Stimulated activated naive CD8-positive, alpha-beta T cell treated with anti-CD3 and anti-CD28 coated beads, Interleukin-15, amount 100 ng/mL, for 72 hours (primary cell): Measurements from ENCODE around the gene PATJ.
"Not testable (repeated sequence)": the region's sequence is repeated elsewhere in the genome, so short reads cannot be mapped to it uniquely, and the experiment has no call there.

Experiments
- ATAC-seq: fragments of 150-1000 bp; cut with Tn5 transposase; 2 replicates; pipeline ENCODE4 v1.10.0; 2021; ENCODE audit warnings: mild to moderate bottlenecking, moderate library complexity
- DNase-seq, 2 donors: peaks; one replicate each; pipeline ENCODE4 v3.0.0; 2021 to 2022
- H3K27ac Mint-ChIP-seq, 2 donors: one replicate each; pipeline ENCODE4 v1.8.0; 2022; ENCODE audit warnings: mild to moderate bottlenecking in 2 of 2, mixed read lengths in 2 of 2, moderate library complexity in 2 of 2
- H3K27me3 Mint-ChIP-seq: one replicate; pipeline ENCODE4 v1.8.0; 2022; ENCODE audit warnings: mixed read lengths
- H3K4me1 Mint-ChIP-seq: one replicate; pipeline ENCODE4 v1.8.0; 2022; ENCODE audit warnings: mild to moderate bottlenecking, mixed read lengths
- H3K4me3 Mint-ChIP-seq, 2 donors: one replicate each; pipeline ENCODE4 v1.8.0; 2022; ENCODE audit warnings: mild to moderate bottlenecking in 2 of 2, mixed read lengths in 2 of 2, moderate library complexity in 1 of 2
- H3K9me3 Mint-ChIP-seq, 2 donors: one replicate each; pipeline ENCODE4 v1.8.0; 2022; ENCODE audit warnings: mixed read lengths in 2 of 2

The PATJ gene

DNA sequence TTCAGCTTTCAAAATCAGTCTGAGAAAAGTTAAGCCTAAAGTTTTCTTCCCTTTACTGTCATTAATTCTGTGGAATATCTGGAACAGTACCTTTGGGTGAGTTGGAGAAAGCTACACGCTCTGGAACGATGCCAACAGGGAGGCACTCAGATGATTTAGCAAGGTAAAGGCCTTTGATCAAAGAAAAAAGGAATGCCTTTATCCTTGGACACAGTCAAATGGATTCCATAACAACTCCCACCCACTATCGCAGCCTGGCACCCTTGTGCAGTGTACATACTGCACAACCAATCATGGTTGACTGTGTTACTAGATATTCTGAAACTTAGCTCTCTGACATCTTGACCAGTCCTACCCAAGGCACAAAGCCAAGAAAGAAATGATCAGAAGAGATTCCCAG, 218.7 kb downstream of the PATJ start:
- DNase-seq (no peak), ATAC-seq (no peak)
- H3K4me3 Mint-ChIP-seq: no peak overlapping the region
- H3K27ac Mint-ChIP-seq: no peak overlapping the region
- H3K27me3 Mint-ChIP-seq: no peaks in the 10 kb centered on the region
- H3K4me1 Mint-ChIP-seq: no peaks in the 10 kb centered on the region
- H3K9me3 Mint-ChIP-seq: no peaks in the 10 kb centered on the region

DNA sequence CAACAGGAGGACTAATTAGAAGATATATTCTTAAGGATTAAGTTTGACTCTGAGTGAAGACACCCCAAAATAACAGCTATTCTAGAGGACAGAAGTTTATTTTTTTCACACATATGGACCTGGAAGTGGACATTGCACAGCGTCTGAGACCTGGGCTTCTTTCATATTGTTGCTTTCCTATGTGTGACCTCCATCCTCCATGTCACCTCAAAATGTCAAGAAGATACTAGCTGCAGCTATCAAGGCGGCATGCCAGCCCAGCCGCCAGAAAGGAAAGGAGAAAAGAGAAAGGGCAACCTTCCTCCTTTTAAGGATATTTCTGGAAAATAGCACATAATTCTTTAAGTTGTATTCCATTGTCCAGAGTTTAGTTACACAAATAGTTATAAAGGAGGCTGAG, 220.4 kb downstream of the PATJ start:
- Mint-ChIP-seq H3K9me3 (no peaks in the 10 kb centered on the region), H3K4me1 (no peaks in the 10 kb centered on the region), H3K27ac (no peak overlapping the region), H3K27me3 (no peaks in the 10 kb centered on the region), H3K4me3 (no peak overlapping the region)
- ATAC-seq (no peak), DNase-seq (no peak)

DNA sequence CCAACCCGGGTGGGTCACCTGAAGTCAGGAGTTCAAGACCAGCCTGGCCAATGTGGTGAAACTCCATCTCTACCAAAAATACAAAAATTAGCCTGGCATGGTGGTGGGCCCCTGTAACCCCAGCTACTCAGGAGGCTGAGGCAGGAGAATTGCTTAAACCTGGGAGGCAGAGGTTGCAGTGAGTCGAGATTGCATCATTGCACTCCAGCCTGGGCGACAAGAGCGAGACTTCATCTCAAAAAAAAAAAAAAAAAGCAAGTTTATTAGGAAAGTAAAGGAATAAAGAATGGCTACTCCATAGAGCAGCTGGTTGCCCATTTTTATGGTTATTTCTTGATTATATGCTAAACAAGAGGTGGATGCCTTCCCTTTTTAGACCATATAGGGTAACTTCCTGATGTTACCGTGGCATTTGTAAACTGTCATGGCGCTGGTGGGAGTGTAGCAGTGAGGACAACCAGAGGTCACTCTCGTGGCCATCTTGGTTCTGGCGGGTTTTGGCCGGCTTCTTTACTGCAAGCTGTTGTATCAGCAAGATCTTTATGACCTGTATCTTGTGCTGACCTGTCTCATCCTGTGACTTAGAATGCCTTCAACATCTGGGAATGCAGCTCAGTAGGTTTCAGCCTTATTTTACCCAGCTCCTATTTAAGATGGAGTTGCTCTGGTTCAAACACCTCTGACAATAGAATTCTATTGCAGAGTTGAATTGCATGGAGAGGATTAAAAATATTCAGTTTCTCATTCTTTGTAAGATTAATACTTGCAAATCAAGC, 224.4 kb downstream of the PATJ start:
- H3K4me3 Mint-ChIP-seq, ATAC-seq, H3K9me3 Mint-ChIP-seq, H3K4me1 Mint-ChIP-seq, H3K27ac Mint-ChIP-seq, H3K27me3 Mint-ChIP-seq, DNase-seq: not testable (repeated sequence)

DNA sequence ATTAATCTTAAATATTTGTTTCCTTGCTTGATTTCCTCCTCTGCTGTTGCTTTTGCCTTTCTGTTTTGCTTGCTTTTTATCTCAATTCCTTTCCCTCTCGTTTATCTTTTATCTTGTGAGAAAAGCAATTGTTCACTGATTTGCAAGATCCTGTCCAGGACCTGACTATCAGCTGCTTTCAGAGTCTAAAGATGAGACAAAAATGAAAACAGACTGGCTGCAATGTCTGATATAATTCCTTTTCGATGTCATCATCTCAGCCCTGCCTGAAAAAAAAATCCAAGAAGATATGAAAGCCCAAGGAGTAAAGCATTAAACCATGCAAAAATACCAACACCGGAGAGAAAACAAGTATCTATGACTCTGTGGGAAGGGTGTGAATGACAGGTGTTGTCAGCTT, 225.5 kb downstream of the PATJ start:
- Mint-ChIP-seq H3K27me3 (no peaks in the 10 kb centered on the region), H3K4me1 (no peaks in the 10 kb centered on the region), H3K27ac (no peak overlapping the region), H3K4me3 (no peak overlapping the region), H3K9me3 (no peaks in the 10 kb centered on the region)
- no peak for ATAC-seq
- DNase-seq: no peak

DNA sequence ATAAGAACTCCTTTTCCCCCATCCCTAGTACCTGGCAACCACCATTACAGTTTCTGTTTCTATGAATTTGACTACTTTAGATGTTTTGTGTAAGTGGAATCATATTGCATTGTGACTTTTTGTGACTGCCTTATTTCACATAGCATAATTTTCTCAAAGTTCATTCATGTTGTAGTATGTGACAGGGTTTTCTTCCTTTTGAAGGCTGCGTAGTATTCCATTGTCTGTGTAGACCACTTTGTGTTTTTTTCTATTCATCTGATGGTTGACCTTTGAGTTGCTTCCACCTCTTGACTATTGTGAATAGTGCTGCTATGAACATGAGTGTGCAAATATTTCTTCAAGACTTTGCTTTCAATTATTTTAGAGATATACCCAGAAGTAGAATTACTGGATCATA, 226.6 kb downstream of the PATJ start:
- Mint-ChIP-seq H3K4me3 (no peak overlapping the region), H3K27ac (no peak overlapping the region), H3K27me3 (no peaks in the 10 kb centered on the region), H3K4me1 (no peaks in the 10 kb centered on the region), H3K9me3 (no peaks in the 10 kb centered on the region)
- DNase-seq: no peak
- no peak for ATAC-seq

DNA sequence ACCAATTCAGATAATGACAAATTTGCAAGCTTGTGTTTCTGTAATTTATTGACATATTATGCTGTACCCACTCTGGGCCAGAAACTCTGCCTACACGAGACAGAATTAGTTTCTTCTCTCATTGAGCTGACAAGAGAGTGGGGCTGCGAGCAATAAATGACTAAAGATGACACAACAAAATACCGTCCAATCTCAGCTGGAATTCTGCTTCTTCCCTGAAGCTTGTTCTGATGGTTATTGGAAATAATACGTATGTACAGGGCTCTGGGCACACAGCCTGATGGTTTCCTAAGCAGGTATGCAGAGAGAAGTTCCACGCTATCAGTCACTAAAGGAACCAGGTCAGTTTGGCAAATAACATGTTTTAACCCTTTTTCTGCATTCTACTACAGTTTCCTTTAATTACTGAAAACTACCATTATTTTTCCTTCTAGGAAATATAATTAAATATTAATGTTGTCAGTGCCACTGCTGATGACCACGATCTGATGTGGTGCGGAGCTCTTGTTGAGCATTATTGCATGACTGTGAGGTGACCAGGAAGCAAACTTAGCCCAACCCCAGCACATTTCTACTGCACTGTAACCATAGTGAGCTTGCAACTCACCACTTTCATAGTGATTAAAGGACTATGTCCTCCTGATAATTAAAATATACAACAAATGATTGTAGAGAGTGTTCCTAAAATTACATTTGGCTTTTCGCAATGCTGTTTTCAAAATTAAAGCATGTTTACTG, 231.0 kb downstream of the PATJ start:
- Mint-ChIP-seq H3K4me3 (no peak overlapping the region), H3K27me3 (no peaks in the 10 kb centered on the region), H3K9me3 (no peaks in the 10 kb centered on the region), H3K4me1 (no peaks in the 10 kb centered on the region), H3K27ac (no peak overlapping the region)
- ATAC-seq (no peak), DNase-seq (no peak)

DNA sequence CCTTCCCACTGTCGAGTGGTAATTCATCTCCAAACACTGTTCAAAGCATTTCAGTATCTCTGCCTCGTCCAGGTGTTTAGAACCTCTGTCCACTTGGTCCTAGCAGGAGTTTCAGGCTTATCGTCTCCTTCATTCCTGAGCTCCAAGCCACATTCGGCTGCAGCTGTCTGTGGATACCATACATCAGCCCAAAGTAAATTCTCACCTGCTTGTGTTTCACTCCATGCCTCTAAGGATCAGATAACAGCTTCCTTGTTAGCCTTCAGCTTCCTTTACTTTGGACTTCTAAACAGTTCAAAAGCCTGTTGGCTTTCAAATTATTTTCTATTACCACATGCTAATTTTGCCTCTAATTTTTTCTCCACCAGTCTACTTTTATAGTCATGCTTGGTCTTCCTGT, 233.4 kb downstream of the PATJ start:
- H3K27ac Mint-ChIP-seq: peak overlapping the region in 1 of 2 donors; percentile 5
- H3K9me3 Mint-ChIP-seq: no peaks in the 10 kb centered on the region

DNA sequence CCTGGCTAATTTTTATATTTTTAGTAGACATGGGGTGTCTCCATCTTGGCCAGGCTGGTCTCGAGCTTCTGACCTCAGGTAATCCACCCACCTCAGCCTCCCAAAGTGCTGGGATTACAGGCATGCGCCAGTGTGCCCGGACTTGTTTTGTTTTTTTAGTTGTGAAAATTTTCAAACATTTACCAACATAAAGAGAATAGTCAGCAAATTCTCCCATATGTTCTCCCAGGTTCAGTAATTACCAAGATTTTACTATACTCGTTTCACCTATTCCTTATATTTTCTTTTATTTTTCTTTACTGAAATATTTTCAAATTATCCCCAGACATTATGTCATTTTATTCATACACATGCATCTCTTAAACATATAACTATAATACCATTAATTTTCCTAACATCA, 234.3 kb downstream of the PATJ start:
- Mint-ChIP-seq H3K27ac (no peak overlapping the region), H3K4me1 (peaks cover 15% of the 10 kb centered on the region), H3K4me3 (no peak overlapping the region), H3K9me3 (no peaks in the 10 kb centered on the region), H3K27me3 (no peaks in the 10 kb centered on the region)
- DNase-seq (no peak), ATAC-seq (no peak)

More for the DNA sequence above, 233.4 kb downstream of the PATJ start:
- DNase-seq (no peak), ATAC-seq (no peak)
- Mint-ChIP-seq H3K4me1 (peaks cover 7% of the 10 kb centered on the region), H3K27me3 (no peaks in the 10 kb centered on the region), H3K4me3 (no peak overlapping the region)

DNA sequence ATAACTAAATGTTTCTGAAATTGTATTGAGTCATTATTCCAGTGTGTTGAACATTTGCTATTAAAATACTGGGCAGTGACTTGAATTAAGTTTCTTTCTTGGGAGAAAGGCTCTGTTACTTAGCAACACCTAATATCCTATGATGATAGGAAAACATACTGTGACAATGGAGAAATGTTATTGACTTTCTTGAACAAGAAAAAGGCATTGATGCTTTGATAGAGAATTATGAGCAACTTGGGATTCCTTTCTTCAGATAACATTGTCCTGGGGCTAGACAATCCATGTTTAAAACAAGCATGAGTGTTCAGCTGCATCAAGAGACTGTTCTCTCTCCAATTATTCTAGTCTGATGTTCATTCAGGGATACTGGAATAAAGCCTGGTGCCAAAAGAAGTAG, 236.5 kb downstream of the PATJ start:
- H3K4me3 Mint-ChIP-seq: no peak overlapping the region
- peaks cover 23% of the 10 kb centered on the region for H3K4me1 Mint-ChIP-seq
- no peak overlapping the region for H3K27ac Mint-ChIP-seq
- no peaks in the 10 kb centered on the region for H3K27me3 Mint-ChIP-seq
- no peaks in the 10 kb centered on the region for H3K9me3 Mint-ChIP-seq
- DNase-seq (no peak), ATAC-seq (no peak)

DNA sequence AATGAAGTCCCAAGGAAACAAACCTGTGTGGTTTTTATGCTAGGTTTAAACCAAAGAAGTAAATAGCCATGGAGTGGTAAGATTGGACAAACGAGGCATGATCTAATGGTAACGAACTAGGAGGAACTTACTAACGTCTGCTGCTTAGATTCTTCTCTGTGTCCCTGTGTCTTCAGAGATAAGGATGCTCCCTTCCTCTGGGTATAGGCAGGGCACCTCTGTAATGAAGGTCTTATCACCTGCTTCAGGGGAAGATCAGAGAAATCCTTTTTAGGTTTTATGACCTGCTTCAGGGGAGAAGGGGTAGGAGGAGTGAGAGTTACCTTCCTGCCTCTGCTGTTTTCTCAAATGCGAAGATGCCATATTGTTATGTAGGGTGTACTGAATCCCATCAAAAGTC, 237.4 kb downstream of the PATJ start:
- no peak for DNase-seq
- Mint-ChIP-seq H3K4me3 (no peak overlapping the region), H3K9me3 (no peaks in the 10 kb centered on the region), H3K27me3 (no peaks in the 10 kb centered on the region), H3K27ac (no peak overlapping the region), H3K4me1 (peaks cover 23% of the 10 kb centered on the region)
- ATAC-seq: no peak

DNA sequence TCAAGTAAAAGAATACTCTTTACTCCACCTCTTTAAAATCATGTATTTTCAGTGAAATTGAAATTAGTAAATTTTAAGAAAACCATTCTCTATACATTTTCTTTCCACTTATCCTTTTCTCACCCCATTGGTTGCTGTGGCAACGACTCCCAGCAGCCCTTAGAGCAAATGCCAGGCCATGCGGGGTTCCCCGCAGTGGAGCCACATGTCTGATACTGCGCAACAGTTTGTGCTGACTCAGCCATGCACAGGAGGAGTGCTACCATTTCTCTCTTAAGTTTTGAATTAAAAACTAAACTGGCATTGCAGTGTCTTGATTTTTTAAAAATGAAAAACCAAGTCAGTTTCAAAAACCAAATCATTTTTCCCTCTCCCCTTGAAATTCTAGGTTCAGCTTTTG, 238.3 kb downstream of the PATJ start:
- DNase-seq (no peak), ATAC-seq (no peak)
- Mint-ChIP-seq H3K27ac (no peak overlapping the region), H3K9me3 (no peaks in the 10 kb centered on the region), H3K27me3 (no peaks in the 10 kb centered on the region), H3K4me3 (no peak overlapping the region), H3K4me1 (peaks cover 23% of the 10 kb centered on the region)

DNA sequence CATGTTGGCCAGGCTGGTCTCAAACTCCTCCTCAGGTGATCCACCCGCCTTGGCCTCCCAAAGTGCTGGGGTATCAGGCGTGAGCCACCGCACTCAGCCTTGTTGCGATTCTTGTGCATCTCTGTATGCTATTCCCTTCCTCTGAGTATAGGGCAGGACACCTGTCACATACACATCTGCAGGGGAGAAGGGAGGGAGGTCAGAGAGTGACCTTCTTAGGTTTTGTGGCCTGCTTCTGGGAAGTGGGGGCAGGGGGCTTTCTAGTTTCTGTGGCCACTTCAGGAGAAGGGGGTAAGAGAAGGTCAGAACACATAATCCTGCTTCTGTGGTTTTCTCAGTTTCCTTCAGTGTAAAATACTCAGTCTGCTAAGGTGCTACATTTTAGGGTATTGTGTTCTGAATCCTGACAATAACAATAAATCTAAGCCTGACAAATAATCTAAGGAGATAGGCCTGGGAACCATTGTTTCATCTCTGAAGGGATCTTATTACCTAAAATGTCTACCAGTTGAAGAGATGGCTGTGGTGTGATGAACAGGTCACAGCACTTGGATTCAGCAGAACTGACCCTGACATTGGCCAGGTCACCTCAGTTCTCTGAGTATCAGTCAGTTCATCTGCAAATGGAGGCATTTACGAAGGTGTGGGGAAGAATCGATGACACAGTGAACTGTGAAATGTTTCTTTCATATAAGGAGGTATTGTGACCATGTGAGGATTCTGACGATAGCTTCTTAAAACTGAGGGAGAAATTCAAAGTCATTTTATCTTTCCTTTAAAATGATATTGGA, 239.8 kb downstream of the PATJ start:
- ATAC-seq: no peak
- H3K9me3 Mint-ChIP-seq: no peaks in the 10 kb centered on the region
- H3K4me3 Mint-ChIP-seq: no peak overlapping the region
- H3K4me1 Mint-ChIP-seq: peaks cover 23% of the 10 kb centered on the region
- H3K27me3 Mint-ChIP-seq: no peaks in the 10 kb centered on the region
- H3K27ac Mint-ChIP-seq: peak overlapping the region in 1 of 2 donors; percentile 44
- DNase-seq: no peak

DNA sequence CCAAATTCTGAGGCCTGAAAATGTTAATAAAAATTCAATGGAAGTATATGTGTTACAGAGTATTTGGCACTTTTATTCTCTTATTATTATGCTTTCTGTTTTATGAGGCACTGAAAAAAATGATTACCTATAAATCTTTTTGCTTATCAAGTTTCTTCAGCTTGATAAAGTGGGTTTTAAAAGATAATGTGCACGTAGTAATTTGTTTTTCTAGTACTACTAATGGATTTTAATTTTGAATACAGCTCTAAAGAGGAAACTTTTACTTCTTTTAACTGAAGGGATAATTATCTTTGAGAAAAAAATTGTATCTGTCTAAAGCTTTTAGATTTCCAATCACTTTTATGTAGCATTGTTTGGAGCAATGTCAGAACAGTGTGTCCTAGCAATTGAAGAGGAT, 241.0 kb downstream of the PATJ start:
- no peak for ATAC-seq
- Mint-ChIP-seq H3K9me3 (no peaks in the 10 kb centered on the region), H3K4me3 (no peak overlapping the region), H3K27me3 (no peaks in the 10 kb centered on the region), H3K27ac (no peak overlapping the region), H3K4me1 (peaks cover 23% of the 10 kb centered on the region)
- DNase-seq: no peak

DNA sequence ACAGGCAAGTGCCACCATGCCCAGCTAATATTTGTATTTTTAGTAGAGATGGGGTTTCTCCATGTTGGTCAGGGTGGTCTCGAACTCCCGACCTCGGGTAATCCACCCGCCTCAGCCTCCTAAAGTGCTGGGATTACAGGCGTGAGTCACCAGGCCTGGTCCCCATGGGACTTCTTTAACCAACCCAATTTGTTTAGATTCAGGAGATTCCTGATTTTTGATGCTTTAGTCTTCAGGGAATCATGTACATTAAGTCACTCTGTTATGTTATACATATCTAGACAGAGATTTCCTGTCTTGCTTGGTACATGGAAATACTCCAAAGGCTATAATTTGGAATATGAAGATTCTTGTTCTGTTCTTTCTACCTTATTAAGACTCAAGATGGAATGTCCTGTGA, 250.0 kb downstream of the PATJ start:
- H3K9me3 Mint-ChIP-seq: no peaks in the 10 kb centered on the region
- H3K27ac Mint-ChIP-seq: no peak overlapping the region
- ATAC-seq: no peak
- H3K4me3 Mint-ChIP-seq: no peak overlapping the region
- no peaks in the 10 kb centered on the region for H3K4me1 Mint-ChIP-seq
- no peak for DNase-seq
- H3K27me3 Mint-ChIP-seq: no peaks in the 10 kb centered on the region

DNA sequence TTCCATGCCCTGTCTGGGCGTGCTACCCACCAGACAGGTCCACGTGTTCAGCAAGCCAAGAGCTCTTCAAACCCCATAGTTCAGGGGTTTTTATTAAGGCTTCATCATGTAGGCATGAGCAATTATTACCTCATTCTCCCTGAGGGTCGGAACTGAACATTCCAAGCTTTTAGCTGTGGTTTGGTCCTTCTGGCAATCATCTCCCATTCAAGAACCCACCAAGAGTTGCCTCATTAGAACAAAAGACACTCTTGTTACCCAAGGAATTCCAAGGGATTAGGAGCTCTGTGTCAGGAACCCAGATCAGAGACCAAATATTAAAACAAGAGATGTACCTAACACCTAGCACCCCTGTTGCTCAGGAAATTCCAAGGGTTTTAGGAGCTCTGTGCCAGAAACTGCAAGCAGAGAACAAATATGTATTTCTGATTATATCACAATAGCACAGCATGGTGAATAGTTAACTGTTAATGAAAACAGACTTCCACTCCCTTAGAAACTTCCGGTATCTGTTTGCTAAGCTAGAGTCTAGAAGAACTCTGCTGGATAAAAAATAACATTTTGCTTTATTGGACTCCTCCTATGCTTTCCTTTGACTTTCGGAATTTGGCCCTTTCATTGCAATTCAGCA, 251.2 kb downstream of the PATJ start:
- no peak for DNase-seq
- no peaks in the 10 kb centered on the region for H3K9me3 Mint-ChIP-seq

DNA sequence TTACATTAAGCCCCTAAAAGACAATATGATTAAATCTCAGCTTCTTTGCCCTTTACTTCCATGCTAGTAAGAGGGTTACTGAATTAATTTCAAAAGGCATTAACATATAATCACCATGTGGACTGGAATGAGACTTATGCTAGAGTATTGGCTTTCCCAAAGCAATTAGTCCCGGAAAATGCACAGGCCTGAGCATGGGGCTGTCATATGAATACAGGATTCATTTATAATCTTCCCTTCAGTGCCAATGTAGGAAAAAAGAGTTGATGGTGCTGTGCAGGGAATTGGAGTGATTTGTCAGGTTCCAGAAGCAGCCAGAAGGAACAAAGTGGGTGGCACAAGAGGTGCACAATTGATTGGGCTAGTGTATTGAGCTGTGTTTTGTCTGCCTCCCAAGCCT, 253.4 kb downstream of the PATJ start:
- DNase-seq (no peak), ATAC-seq (no peak)
- H3K4me3 Mint-ChIP-seq: no peak overlapping the region
- H3K9me3 Mint-ChIP-seq: peaks cover 0 to 4% of the 10 kb centered on the region in 2 donors
- no peak overlapping the region for H3K27ac Mint-ChIP-seq
- no peaks in the 10 kb centered on the region for H3K27me3 Mint-ChIP-seq
- H3K4me1 Mint-ChIP-seq: no peaks in the 10 kb centered on the region

More for the DNA sequence above, 251.2 kb downstream of the PATJ start:
- Mint-ChIP-seq H3K4me1 (no peaks in the 10 kb centered on the region), H3K4me3 (no peak overlapping the region), H3K27me3 (no peaks in the 10 kb centered on the region), H3K27ac (no peak overlapping the region)
- no peak for ATAC-seq
